WTC11 (cell line): ENCODE results near the gene IFT52. TPM values are rescaled to one million over a fixed set of nuclear protein-coding genes. Genes with fewer than 3 reads are reported as not detected.

Source experiments
- ATAC-seq: fragments of 200-7000 bp; cut with Tn5 transposase; 2 replicates; pipeline ENCODE4 v1.10.0; 2021; ENCODE audit warnings: mild to moderate bottlenecking, moderate library complexity
- CTCF ChIA-PET: fragments of 300-600 bp; sonication (Branson Sonifier 250); formaldehyde crosslinking; loops from one replicate; lab custom pipeline; 2021; ENCODE audit warnings: antibody characterized with exemption; lab: Charles Lee
- POLR2A ChIA-PET: fragments of 350-600 bp; sonication (Branson Sonifier 250); formaldehyde crosslinking; loops from one replicate; lab custom pipeline; 2021; ENCODE audit warnings: antibody characterized with exemption; lab: Charles Lee
- DNase-seq: peaks from one replicate; pipeline ENCODE4 v3.0.0; 2021; ENCODE audit warnings: low spot score
- H3K27ac Mint-ChIP-seq: 2 replicates; pipeline ENCODE4 v1.8.0; 2021; ENCODE audit warnings: mixed read lengths
- H3K27me3 Mint-ChIP-seq: 2 replicates; pipeline ENCODE4 v1.8.0; 2021; ENCODE audit warnings: low read depth, mild to moderate bottlenecking, moderate library complexity, mixed read lengths
- H3K36me3 Mint-ChIP-seq: 2 replicates; pipeline ENCODE4 v1.8.0; 2021; ENCODE audit warnings: mixed read lengths
- H3K4me1 Mint-ChIP-seq: 2 replicates; pipeline ENCODE4 v1.8.0; 2022; ENCODE audit warnings: mixed read lengths
- H3K4me3 Mint-ChIP-seq: 2 replicates; pipeline ENCODE4 v1.8.0; 2021; ENCODE audit warnings: mild to moderate bottlenecking, moderate library complexity, mixed read lengths
- H3K9me3 Mint-ChIP-seq: 2 replicates; pipeline ENCODE4 v1.8.0; 2021; ENCODE audit warnings: mixed read lengths
- CBFB ChIP-seq: sonication (generic); formaldehyde crosslinking; IDR thresholded peaks from 2 replicates; pipeline ENCODE4 v1.8.1; 2022; ENCODE audit warnings: mild to moderate bottlenecking, low read depth, missing genetic modification reagents
- CREB1 ChIP-seq: sonication (generic); formaldehyde crosslinking; IDR thresholded peaks from 2 replicates; pipeline ENCODE4 v1.8.0; 2023; ENCODE audit warnings: mild to moderate bottlenecking, missing genetic modification reagents
- CREM ChIP-seq: sonication (generic); formaldehyde crosslinking; IDR thresholded peaks from 2 replicates; pipeline ENCODE4 v1.8.1; 2022; ENCODE audit warnings: mild to moderate bottlenecking, missing genetic modification reagents, moderate library complexity
- ESRRA ChIP-seq: sonication (generic); formaldehyde crosslinking; IDR thresholded peaks from 2 replicates; pipeline ENCODE4 v1.8.1; 2022; ENCODE audit warnings: mild to moderate bottlenecking, missing genetic modification reagents, borderline replicate concordance
- GRHL2 ChIP-seq: fragments of 250-450 bp; sonication (Bioruptor Pico); IDR thresholded peaks from 2 replicates; pipeline ENCODE4 v1.8.0; 2022; ENCODE audit warnings: mild to moderate bottlenecking, moderate library complexity; ENCODE audit not compliant: insufficient replicate concordance, severe bottlenecking
- IRF2 ChIP-seq: sonication (generic); formaldehyde crosslinking; IDR thresholded peaks from 2 replicates; pipeline ENCODE4 v1.8.0; 2022; ENCODE audit warnings: low read depth, missing genetic modification reagents, borderline replicate concordance
- JUN ChIP-seq: sonication (generic); formaldehyde crosslinking; IDR thresholded peaks from 2 replicates; pipeline ENCODE4 v1.8.0; 2023; ENCODE audit warnings: mild to moderate bottlenecking, missing genetic modification reagents
- MYBL2 ChIP-seq: sonication (generic); formaldehyde crosslinking; IDR thresholded peaks from 2 replicates; pipeline ENCODE4 v1.8.1; 2023; ENCODE audit warnings: mild to moderate bottlenecking, moderate library complexity, missing genetic modification reagents
- NFE2L1 ChIP-seq: sonication (generic); formaldehyde crosslinking; IDR thresholded peaks from 2 replicates; pipeline ENCODE4 v1.8.1; 2023; ENCODE audit warnings: missing genetic modification reagents
- PRRX2 ChIP-seq: fragments of 250-450 bp; sonication (Bioruptor Pico); IDR thresholded peaks from 2 replicates; pipeline ENCODE4 v1.8.0; 2021; ENCODE audit warnings: mild to moderate bottlenecking
- SP1 ChIP-seq: sonication (generic); formaldehyde crosslinking; conservative IDR thresholded peaks from 2 replicates; pipeline ENCODE4 v1.8.1; 2022; ENCODE audit warnings: missing genetic modification reagents
- TEAD4 ChIP-seq: sonication (generic); formaldehyde crosslinking; IDR thresholded peaks from 2 replicates; pipeline ENCODE4 v1.8.0; 2022; ENCODE audit warnings: mild to moderate bottlenecking, missing genetic modification reagents
- TP53 ChIP-seq: sonication (generic); formaldehyde crosslinking; IDR thresholded peaks from 2 replicates; pipeline ENCODE4 v1.8.1; 2023; ENCODE audit warnings: mild to moderate bottlenecking, missing genetic modification reagents
- ZBTB21 ChIP-seq: sonication (generic); formaldehyde crosslinking; IDR thresholded peaks from 2 replicates; pipeline ENCODE4 v1.8.1; 2023; ENCODE audit warnings: mild to moderate bottlenecking, missing genetic modification reagents, borderline replicate concordance
- ZNF138 ChIP-seq: sonication (generic); formaldehyde crosslinking; conservative IDR thresholded peaks from 2 replicates; pipeline ENCODE4 v1.8.1; 2022; ENCODE audit warnings: mild to moderate bottlenecking, moderate library complexity, missing genetic modification reagents
- ZNF416 ChIP-seq: fragments of 250-450 bp; sonication (Bioruptor Pico); IDR thresholded peaks from 2 replicates; pipeline ENCODE4 v1.9.0; 2021; ENCODE audit warnings: mild to moderate bottlenecking, inconsistent platforms
- ZNF423 ChIP-seq: fragments of 250-450 bp; sonication (Bioruptor Pico); IDR thresholded peaks from 2 replicates; pipeline ENCODE4 v2.1.2; 2022; ENCODE audit warnings: mild to moderate bottlenecking, moderate library complexity
- total RNA-seq: library from RNA; stranded (reverse); gene quantifications from 3 replicates; pipeline ENCODE4 v1.2.3, GENCODE V29; 2021
- TF ChIP-seq, protein P1 (sequence below): sonication (generic); formaldehyde crosslinking; IDR thresholded peaks from 2 replicates; pipeline ENCODE4 v1.8.0; 2023; ENCODE audit warnings: missing genetic modification reagents
- TF ChIP-seq, protein P2 (sequence below): sonication (generic); formaldehyde crosslinking; IDR thresholded peaks from 2 replicates; pipeline ENCODE4 v1.8.1; 2023; ENCODE audit warnings: mild to moderate bottlenecking, missing genetic modification reagents
- TF ChIP-seq, protein P3 (sequence below): sonication (generic); formaldehyde crosslinking; IDR thresholded peaks from 2 replicates; pipeline ENCODE4 v1.8.0; 2022; ENCODE audit warnings: mild to moderate bottlenecking, missing genetic modification reagents
- TF ChIP-seq, protein P4 (sequence below): sonication (generic); formaldehyde crosslinking; IDR thresholded peaks from 2 replicates; pipeline ENCODE4 v1.8.0; 2022; ENCODE audit warnings: mild to moderate bottlenecking, missing genetic modification reagents
- TF ChIP-seq, protein P5 (sequence below): sonication (generic); formaldehyde crosslinking; IDR thresholded peaks from 2 replicates; pipeline ENCODE4 v1.8.1; 2022; ENCODE audit warnings: low read depth, mild to moderate bottlenecking, moderate library complexity, missing genetic modification reagents, borderline replicate concordance
- TF ChIP-seq, protein P6 (sequence below): fragments of 250-450 bp; sonication (Bioruptor Pico); IDR thresholded peaks from 2 replicates; pipeline ENCODE4 v1.9.0; 2021; ENCODE audit warnings: mild to moderate bottlenecking
- TF ChIP-seq, protein P7 (sequence below): fragments of 200-600 bp; IDR thresholded peaks from 2 replicates; pipeline ENCODE4 v1.8.0; 2022; ENCODE audit warnings: antibody characterized with exemption

The IFT52 gene
- total RNA-seq, 1 experiment from 2014 or later = 27.5 TPM

DNA sequence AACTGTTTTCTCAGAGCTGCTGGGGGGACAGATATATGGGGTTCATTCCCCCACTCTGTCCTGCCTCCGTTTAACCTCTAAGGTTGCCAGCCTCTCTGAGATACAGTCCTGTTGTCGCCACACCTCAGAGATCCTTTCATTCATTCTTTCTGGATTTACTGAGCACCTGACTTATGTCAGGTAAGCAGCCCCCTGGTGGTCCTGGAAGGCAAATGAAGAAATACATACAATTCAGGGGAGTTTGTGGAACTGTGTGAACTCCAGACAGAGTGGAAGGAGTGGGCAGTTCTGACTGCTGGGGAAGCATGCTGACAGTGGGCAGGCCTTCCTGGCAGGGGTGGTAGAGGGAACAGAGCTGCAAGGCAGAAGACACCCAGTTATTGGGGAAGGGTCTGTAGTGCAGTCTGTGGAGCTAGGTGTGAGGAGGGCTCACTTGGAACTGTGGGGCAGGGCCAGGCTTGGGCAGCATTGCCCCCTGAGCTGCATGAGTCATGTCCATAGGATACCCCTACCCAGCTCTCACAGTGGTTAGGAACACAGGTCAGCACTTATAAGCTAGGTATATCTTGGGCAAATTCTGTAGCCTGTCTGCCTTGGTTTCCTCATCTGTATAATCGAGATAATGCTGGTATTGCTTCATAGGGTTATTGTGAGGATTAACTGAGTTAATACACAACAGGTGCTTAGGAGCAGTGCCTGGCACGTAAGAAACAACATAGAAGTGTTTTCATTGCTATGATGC is 44.7 kb upstream of the IFT52 start:
- Mint-ChIP-seq H3K4me1 (no peaks in the 10 kb centered on the region), H3K9me3 (peaks cover 19% of the 10 kb centered on the region), H3K36me3 (peaks cover 36% of the 10 kb centered on the region), H3K4me3 (no peak overlapping the region), H3K27ac (no peak overlapping the region), H3K27me3 (peaks cover 3% of the 10 kb centered on the region; the same call in 1 of the 2 replicates)
- ChIA-PET POLR2A (interaction anchor here (0.5 to 0.6 kb wide), 2 partner anchors 85 to 103 kb away, joined by 5 to 9 read pairs; no protein-coding TSS in a partner anchor), CTCF (interaction anchor here (1.1 kb wide), 1 partner anchor 8 kb away, joined by 3 read pairs; no protein-coding TSS in a partner anchor)
- ATAC-seq (no peak), DNase-seq (no peak)
- TF ChIP-seq CREM (CRISPR knock-in tag) (no peak), CBFB (CRISPR knock-in tag) (no peak), GRHL2 (CRISPR knock-in tag) (no peak), ESRRA (CRISPR knock-in tag) (no peak), TP53 (CRISPR knock-in tag) (no peak), IRF2 (CRISPR knock-in tag) (no peak), CREB1 (no peak), NFE2L1 (CRISPR knock-in tag) (no peak), ZNF423 (CRISPR knock-in tag) (no peak), SP1 (no peak)
- TF ChIP-seq, protein P1, sequence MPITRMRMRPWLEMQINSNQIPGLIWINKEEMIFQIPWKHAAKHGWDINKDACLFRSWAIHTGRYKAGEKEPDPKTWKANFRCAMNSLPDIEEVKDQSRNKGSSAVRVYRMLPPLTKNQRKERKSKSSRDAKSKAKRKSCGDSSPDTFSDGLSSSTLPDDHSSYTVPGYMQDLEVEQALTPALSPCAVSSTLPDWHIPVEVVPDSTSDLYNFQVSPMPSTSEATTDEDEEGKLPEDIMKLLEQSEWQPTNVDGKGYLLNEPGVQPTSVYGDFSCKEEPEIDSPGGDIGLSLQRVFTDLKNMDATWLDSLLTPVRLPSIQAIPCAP (CRISPR knock-in tag) = no peak
- TF ChIP-seq, protein P2, sequence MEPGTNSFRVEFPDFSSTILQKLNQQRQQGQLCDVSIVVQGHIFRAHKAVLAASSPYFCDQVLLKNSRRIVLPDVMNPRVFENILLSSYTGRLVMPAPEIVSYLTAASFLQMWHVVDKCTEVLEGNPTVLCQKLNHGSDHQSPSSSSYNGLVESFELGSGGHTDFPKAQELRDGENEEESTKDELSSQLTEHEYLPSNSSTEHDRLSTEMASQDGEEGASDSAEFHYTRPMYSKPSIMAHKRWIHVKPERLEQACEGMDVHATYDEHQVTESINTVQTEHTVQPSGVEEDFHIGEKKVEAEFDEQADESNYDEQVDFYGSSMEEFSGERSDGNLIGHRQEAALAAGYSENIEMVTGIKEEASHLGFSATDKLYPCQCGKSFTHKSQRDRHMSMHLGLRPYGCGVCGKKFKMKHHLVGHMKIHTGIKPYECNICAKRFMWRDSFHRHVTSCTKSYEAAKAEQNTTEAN (CRISPR knock-in tag) = no peak
- TF ChIP-seq, protein P3, sequence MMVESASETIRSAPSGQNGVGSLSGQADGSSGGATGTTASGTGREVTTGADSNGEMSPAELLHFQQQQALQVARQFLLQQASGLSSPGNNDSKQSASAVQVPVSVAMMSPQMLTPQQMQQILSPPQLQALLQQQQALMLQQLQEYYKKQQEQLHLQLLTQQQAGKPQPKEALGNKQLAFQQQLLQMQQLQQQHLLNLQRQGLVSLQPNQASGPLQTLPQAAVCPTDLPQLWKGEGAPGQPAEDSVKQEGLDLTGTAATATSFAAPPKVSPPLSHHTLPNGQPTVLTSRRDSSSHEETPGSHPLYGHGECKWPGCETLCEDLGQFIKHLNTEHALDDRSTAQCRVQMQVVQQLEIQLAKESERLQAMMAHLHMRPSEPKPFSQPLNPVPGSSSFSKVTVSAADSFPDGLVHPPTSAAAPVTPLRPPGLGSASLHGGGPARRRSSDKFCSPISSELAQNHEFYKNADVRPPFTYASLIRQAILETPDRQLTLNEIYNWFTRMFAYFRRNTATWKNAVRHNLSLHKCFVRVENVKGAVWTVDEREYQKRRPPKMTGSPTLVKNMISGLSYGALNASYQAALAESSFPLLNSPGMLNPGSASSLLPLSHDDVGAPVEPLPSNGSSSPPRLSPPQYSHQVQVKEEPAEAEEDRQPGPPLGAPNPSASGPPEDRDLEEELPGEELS (CRISPR knock-in tag) = no peak

DNA sequence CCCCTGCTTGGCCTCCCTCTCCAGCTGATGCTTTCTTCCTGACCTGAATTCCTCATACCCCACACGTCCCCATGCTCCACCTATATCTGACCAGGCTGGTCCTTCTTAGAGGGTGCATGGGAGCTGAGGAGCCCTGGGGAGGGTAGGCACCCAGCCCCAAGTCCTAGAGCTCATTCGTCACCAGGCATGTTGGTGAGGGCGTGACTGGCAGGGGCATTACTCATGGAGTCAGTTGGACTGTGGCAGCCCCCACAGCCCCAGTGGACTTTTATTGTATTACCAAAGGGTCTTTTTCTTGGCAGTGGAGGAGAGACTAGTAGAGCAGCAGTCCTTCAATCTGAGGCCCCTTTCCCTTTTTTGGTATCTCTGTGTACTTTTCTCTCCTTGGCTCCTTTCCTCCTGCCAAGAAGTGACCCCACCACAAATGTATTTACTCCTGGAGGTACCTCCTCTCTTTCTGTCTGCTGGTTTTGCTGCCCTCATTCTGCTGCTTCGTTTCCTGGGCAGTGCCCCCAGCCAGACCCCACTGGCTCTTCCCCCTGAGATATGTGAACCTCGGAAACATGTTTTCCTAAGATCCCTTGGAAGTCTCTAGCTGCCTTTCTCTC is 42.4 kb upstream of the IFT52 start:
- H3K4me3 Mint-ChIP-seq = no peak overlapping the region
- ChIA-PET CTCF (interaction anchor here (0.7 to 2.3 kb wide), 2 partner anchors 10 kb away, joined by 4 to 13 read pairs; no protein-coding TSS in a partner anchor), POLR2A (no interaction called here)
- ATAC-seq = no peak
- peaks cover 19% of the 10 kb centered on the region for H3K9me3 Mint-ChIP-seq
- no peak overlapping the region for H3K27ac Mint-ChIP-seq
- peaks cover 3% of the 10 kb centered on the region; the same call in 1 of the 2 replicates for H3K27me3 Mint-ChIP-seq
- H3K36me3 Mint-ChIP-seq = peaks cover 36% of the 10 kb centered on the region
- H3K4me1 Mint-ChIP-seq = peaks cover 5% of the 10 kb centered on the region
- DNase-seq = no peak
- TF ChIP-seq, protein P4, sequence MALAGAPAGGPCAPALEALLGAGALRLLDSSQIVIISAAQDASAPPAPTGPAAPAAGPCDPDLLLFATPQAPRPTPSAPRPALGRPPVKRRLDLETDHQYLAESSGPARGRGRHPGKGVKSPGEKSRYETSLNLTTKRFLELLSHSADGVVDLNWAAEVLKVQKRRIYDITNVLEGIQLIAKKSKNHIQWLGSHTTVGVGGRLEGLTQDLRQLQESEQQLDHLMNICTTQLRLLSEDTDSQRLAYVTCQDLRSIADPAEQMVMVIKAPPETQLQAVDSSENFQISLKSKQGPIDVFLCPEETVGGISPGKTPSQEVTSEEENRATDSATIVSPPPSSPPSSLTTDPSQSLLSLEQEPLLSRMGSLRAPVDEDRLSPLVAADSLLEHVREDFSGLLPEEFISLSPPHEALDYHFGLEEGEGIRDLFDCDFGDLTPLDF = no peak
- TF ChIP-seq TEAD4 (CRISPR knock-in tag) = no peak
- TF ChIP-seq ZBTB21 (CRISPR knock-in tag) = no peak
- TF ChIP-seq MYBL2 (CRISPR knock-in tag) = no peak
- TF ChIP-seq, protein P5, sequence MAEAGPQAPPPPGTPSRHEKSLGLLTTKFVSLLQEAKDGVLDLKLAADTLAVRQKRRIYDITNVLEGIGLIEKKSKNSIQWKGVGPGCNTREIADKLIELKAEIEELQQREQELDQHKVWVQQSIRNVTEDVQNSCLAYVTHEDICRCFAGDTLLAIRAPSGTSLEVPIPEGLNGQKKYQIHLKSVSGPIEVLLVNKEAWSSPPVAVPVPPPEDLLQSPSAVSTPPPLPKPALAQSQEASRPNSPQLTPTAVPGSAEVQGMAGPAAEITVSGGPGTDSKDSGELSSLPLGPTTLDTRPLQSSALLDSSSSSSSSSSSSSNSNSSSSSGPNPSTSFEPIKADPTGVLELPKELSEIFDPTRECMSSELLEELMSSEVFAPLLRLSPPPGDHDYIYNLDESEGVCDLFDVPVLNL (CRISPR knock-in tag) = no peak
- no peak for TF ChIP-seq ZNF416 (CRISPR knock-in tag)
- TF ChIP-seq, protein P6, sequence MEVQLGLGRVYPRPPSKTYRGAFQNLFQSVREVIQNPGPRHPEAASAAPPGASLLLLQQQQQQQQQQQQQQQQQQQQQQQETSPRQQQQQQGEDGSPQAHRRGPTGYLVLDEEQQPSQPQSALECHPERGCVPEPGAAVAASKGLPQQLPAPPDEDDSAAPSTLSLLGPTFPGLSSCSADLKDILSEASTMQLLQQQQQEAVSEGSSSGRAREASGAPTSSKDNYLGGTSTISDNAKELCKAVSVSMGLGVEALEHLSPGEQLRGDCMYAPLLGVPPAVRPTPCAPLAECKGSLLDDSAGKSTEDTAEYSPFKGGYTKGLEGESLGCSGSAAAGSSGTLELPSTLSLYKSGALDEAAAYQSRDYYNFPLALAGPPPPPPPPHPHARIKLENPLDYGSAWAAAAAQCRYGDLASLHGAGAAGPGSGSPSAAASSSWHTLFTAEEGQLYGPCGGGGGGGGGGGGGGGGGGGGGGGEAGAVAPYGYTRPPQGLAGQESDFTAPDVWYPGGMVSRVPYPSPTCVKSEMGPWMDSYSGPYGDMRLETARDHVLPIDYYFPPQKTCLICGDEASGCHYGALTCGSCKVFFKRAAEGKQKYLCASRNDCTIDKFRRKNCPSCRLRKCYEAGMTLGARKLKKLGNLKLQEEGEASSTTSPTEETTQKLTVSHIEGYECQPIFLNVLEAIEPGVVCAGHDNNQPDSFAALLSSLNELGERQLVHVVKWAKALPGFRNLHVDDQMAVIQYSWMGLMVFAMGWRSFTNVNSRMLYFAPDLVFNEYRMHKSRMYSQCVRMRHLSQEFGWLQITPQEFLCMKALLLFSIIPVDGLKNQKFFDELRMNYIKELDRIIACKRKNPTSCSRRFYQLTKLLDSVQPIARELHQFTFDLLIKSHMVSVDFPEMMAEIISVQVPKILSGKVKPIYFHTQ (CRISPR knock-in tag) = no peak
- TF ChIP-seq, protein P7, sequence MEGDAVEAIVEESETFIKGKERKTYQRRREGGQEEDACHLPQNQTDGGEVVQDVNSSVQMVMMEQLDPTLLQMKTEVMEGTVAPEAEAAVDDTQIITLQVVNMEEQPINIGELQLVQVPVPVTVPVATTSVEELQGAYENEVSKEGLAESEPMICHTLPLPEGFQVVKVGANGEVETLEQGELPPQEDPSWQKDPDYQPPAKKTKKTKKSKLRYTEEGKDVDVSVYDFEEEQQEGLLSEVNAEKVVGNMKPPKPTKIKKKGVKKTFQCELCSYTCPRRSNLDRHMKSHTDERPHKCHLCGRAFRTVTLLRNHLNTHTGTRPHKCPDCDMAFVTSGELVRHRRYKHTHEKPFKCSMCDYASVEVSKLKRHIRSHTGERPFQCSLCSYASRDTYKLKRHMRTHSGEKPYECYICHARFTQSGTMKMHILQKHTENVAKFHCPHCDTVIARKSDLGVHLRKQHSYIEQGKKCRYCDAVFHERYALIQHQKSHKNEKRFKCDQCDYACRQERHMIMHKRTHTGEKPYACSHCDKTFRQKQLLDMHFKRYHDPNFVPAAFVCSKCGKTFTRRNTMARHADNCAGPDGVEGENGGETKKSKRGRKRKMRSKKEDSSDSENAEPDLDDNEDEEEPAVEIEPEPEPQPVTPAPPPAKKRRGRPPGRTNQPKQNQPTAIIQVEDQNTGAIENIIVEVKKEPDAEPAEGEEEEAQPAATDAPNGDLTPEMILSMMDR = no peak
- no peak for TF ChIP-seq ZNF138 (CRISPR knock-in tag)
- no peak for TF ChIP-seq TP53 (CRISPR knock-in tag)
- no peak for TF ChIP-seq NFE2L1 (CRISPR knock-in tag)
- no peak for TF ChIP-seq PRRX2 (CRISPR knock-in tag)
- TF ChIP-seq JUN (CRISPR knock-in tag) = no peak
